H1 (cell line): Measurements from ENCODE around the gene DAAM1. TPM values are rescaled to one million over a fixed set of nuclear protein-coding genes. Genes with fewer than 3 reads are reported as not detected.
A peak's percentile ranks its signal among the peaks of the same experiment; 100 is the strongest.

ENCODE experiments used
- CTCF ChIA-PET: fragments of 300-600 bp; sonication (Branson Sonifier 250); formaldehyde crosslinking; loops from one replicate; lab custom pipeline; 2021; ENCODE audit not compliant: partially characterized antibody; lab: Charles Lee
- POLR2A ChIA-PET: fragments of 300-600 bp; sonication (Branson Sonifier 250); formaldehyde crosslinking; loops from one replicate; lab custom pipeline; 2021; ENCODE audit warnings: inconsistent platforms; ENCODE audit not compliant: partially characterized antibody; lab: Charles Lee
- DNase-seq, 2 experiments: peaks; one replicate each; pipeline versions ENCODE4 v3.0.0 to v3.0.0-alpha.2; 2010 to 2022; ENCODE audit warnings: low spot score in 2 of 2, low read depth in 1 of 2, mixed read lengths in 1 of 2
- FAIRE-seq: peaks from 2 replicates; lab custom pipeline; 2011; peaks lifted over from hg19 to GRCh38; lab: Jason Lieb, UNC
- H2AFZ ChIP-seq: 2 replicates; pipeline ENCODE4 v1.8.1; 2012; ENCODE audit warnings: low read length, inconsistent platforms
- H2AK5ac ChIP-seq: 2 replicates; pipeline ENCODE4 v1.6.1; 2013; ENCODE audit warnings: low read depth, low read length
- H2BK120ac ChIP-seq: replicated peaks from 2 replicates; pipeline ENCODE3; 2013; ENCODE audit warnings: low read depth, low read length, inconsistent platforms
- H2BK12ac ChIP-seq: 2 replicates; pipeline ENCODE4 v1.6.1; 2013; ENCODE audit warnings: low read depth, low read length
- H2BK15ac ChIP-seq: 2 replicates; pipeline ENCODE4 v1.6.1; 2013; ENCODE audit warnings: low read length
- H2BK20ac ChIP-seq: 2 replicates; pipeline ENCODE4 v1.6.1; 2013; ENCODE audit warnings: low read length
- H2BK5ac ChIP-seq: 2 replicates; pipeline ENCODE4 v1.6.1; 2013; ENCODE audit warnings: low read depth, low read length
- H3K14ac ChIP-seq: 2 replicates; pipeline ENCODE4 v1.6.1; 2013; ENCODE audit warnings: inconsistent platforms; ENCODE audit not compliant: insufficient read length
- H3K18ac ChIP-seq: 2 replicates; pipeline ENCODE4 v1.6.1; 2013; ENCODE audit warnings: low read length; ENCODE audit errors: extremely low read depth
- H3K23ac ChIP-seq: 2 replicates; pipeline ENCODE4 v1.6.1; 2013; ENCODE audit warnings: inconsistent platforms; ENCODE audit not compliant: insufficient read length
- H3K23me2 ChIP-seq: 2 replicates; pipeline ENCODE4 v1.6.1; 2013; ENCODE audit warnings: low read depth, low read length
- H3K27ac ChIP-seq: 2 replicates; pipeline ENCODE4 v1.6.1; 2011; ENCODE audit warnings: low read depth, low read length, inconsistent platforms
- H3K27me3 ChIP-seq, 4 experiments: replicated peaks in 1 of 4; 1 replicate in 1 of 4; 2 replicates in 3 of 4; pipeline versions ENCODE4 v1.6.1 to v1.8.1; 2011 to 2013; ENCODE audit warnings: low read length in 3 of 4, mild to moderate bottlenecking in 3 of 4, inconsistent platforms in 2 of 4, mixed read lengths in 2 of 4, moderate library complexity in 1 of 4; ENCODE audit not compliant: control insufficient read depth in 3 of 4, insufficient read depth in 3 of 4; ENCODE audit errors: extremely low read depth in 1 of 4
- H3K36me3 ChIP-seq, 4 experiments: 2 replicates each; pipeline versions ENCODE4 v1.6.1 to v1.8.1; 2011 to 2013; ENCODE audit warnings: mild to moderate bottlenecking in 4 of 4, low read length in 3 of 4, moderate library complexity in 2 of 4, control low read depth in 1 of 4, inconsistent platforms in 1 of 4; ENCODE audit not compliant: insufficient read depth in 4 of 4, control insufficient read depth in 2 of 4
- H3K4ac ChIP-seq: replicated peaks from 2 replicates; pipeline ENCODE3; 2013; ENCODE audit warnings: low read length, low read depth, mixed read lengths, inconsistent platforms; ENCODE audit not compliant: insufficient read length
- H3K4me1 ChIP-seq, 4 experiments: replicated peaks in 1 of 4; 1 replicate in 1 of 4; 2 replicates in 3 of 4; pipeline versions ENCODE4 v1.6.1 to v1.8.1; 2011 to 2013; ENCODE audit warnings: low read length in 3 of 4, inconsistent platforms in 2 of 4, mixed read lengths in 1 of 4; ENCODE audit not compliant: insufficient read depth in 4 of 4, control insufficient read depth in 3 of 4
- H3K4me2 ChIP-seq, 2 experiments: 2 replicates each; pipeline versions ENCODE4 v1.6.1 to v1.8.1; 2011 to 2013; ENCODE audit warnings: low read depth in 2 of 2, low read length in 2 of 2, control low read depth in 1 of 2, inconsistent platforms in 1 of 2, mild to moderate bottlenecking in 1 of 2; ENCODE audit not compliant: insufficient read depth in 1 of 2
- H3K4me3 ChIP-seq, 4 experiments: fragments of 200-600, 300-600 bp in 1 of 4; sonication (generic), shearing (Covaris generic), sonication (Bioruptor Twin) in 1 of 4; 2 replicates each; pipeline versions ENCODE4 v1.5.1 to v1.8.1; 2011 to 2016; ENCODE audit warnings: low read length in 4 of 4, low read depth in 3 of 4, control low read depth in 2 of 4, inconsistent platforms in 2 of 4, mild to moderate bottlenecking in 2 of 4, mixed read lengths in 1 of 4, moderate library complexity in 1 of 4; ENCODE audit not compliant: insufficient read depth in 2 of 4; ENCODE audit errors: extremely low read depth in 1 of 4
- H3K56ac ChIP-seq: replicated peaks from 2 replicates; pipeline ENCODE3; 2013; ENCODE audit warnings: low read depth, mild to moderate bottlenecking, mixed read lengths, low read length, inconsistent platforms; ENCODE audit not compliant: insufficient read length
- H3K79me1 ChIP-seq: 2 replicates; pipeline ENCODE4 v1.6.1; 2013; ENCODE audit warnings: low read depth, low read length, control low read depth
- H3K79me2 ChIP-seq, 2 experiments: 2 replicates each; pipeline versions ENCODE4 v1.6.1 to v1.8.1; 2012 to 2013; ENCODE audit warnings: low read length in 2 of 2, mild to moderate bottlenecking in 2 of 2, inconsistent platforms in 1 of 2; ENCODE audit not compliant: insufficient read depth in 2 of 2, control insufficient read depth in 1 of 2
- H3K9ac ChIP-seq, 4 experiments: replicated peaks in 1 of 4; 1 replicate in 1 of 4; 2 replicates in 3 of 4; pipeline versions ENCODE4 v1.6.1 to v1.8.1; 2011 to 2013; ENCODE audit warnings: low read depth in 3 of 4, low read length in 3 of 4, control low read depth in 2 of 4, mild to moderate bottlenecking in 2 of 4, moderate library complexity in 2 of 4, inconsistent platforms in 1 of 4; ENCODE audit errors: extremely low read depth in 1 of 4
- H3K9me3 ChIP-seq, 2 experiments: 2 replicates each; pipeline versions ENCODE4 v1.6.1 to v1.8.1; 2012 to 2013; ENCODE audit warnings: mild to moderate bottlenecking in 2 of 2, moderate library complexity in 2 of 2, control low read depth in 1 of 2, inconsistent platforms in 1 of 2, low read depth in 1 of 2, low read length in 1 of 2, mixed read lengths in 1 of 2; ENCODE audit not compliant: insufficient read depth in 2 of 2
- H4K20me1 ChIP-seq, 2 experiments: replicated peaks in 1 of 2; 2 replicates each; pipeline versions ENCODE3 to v1.8.1; 2011 to 2013; ENCODE audit warnings: inconsistent platforms in 2 of 2, low read length in 2 of 2, mild to moderate bottlenecking in 1 of 2; ENCODE audit not compliant: insufficient read depth in 2 of 2, control insufficient read depth in 1 of 2
- H4K5ac ChIP-seq: 2 replicates; pipeline ENCODE4 v1.6.1; 2013; ENCODE audit warnings: low read length, low read depth, mixed read lengths, inconsistent platforms; ENCODE audit not compliant: insufficient read length
- H4K8ac ChIP-seq: 2 replicates; pipeline ENCODE4 v1.8.0; 2013; ENCODE audit warnings: mild to moderate bottlenecking, moderate library complexity, low read length, inconsistent platforms; ENCODE audit not compliant: insufficient read depth; ENCODE audit errors: extremely low read depth
- H4K91ac ChIP-seq: replicated peaks from 2 replicates; pipeline ENCODE3; 2013; ENCODE audit warnings: low read length, mixed read lengths, inconsistent platforms; ENCODE audit not compliant: insufficient read length
- BACH1 ChIP-seq: IDR thresholded peaks from 2 replicates; pipeline ENCODE4 v1.6.1; 2012; ENCODE audit warnings: low read length, improper control_type of control experiment
- RAD21 ChIP-seq, 2 experiments: IDR thresholded peaks in 1 of 2; conservative IDR thresholded peaks in 1 of 2; 2 replicates each; pipeline ENCODE4 v1.6.1; 2011; ENCODE audit warnings: low read depth in 2 of 2, low read length in 2 of 2, improper control_type of control experiment in 1 of 2, inconsistent platforms in 1 of 2, mild to moderate bottlenecking in 1 of 2, moderate library complexity in 1 of 2
- SUZ12 ChIP-seq: fragments of 200-600 bp; sonication (generic); IDR thresholded peaks from 2 replicates; pipeline ENCODE4 v1.6.1; 2012; ENCODE audit warnings: mild to moderate bottlenecking, inconsistent platforms, low read length, moderate library complexity, mixed read lengths
- TCF12 ChIP-seq: IDR thresholded peaks from 2 replicates; pipeline ENCODE4 v1.6.1; 2011; ENCODE audit warnings: low read depth, mild to moderate bottlenecking, low read length
- TEAD4 ChIP-seq: IDR thresholded peaks from 2 replicates; pipeline ENCODE4 v1.6.1; 2012; ENCODE audit warnings: low read depth, low read length, inconsistent platforms, mixed read lengths
- WGBS, 2 experiments: shearing (Covaris generic) in 1 of 2; methylation state at CpG; one replicate each; pipeline versions ENCODE4 v1.1.6 to v1.1.7; 2013 to 2015; ENCODE audit warnings: low lambda C conversion rate in 2 of 2, mixed read lengths in 2 of 2, inconsistent platforms in 1 of 2, low coverage in 1 of 2, missing lambda C conversion rate in 1 of 2; ENCODE audit not compliant: insufficient replicate concordance in 2 of 2, insufficient coverage in 1 of 2, insufficient read length in 1 of 2; ENCODE audit errors: extremely low coverage in 1 of 2, missing lambda C conversion rate in 1 of 2; 5-methylcytosine and 5-hydroxymethylcytosine counted together
- polyA plus RNA-seq, 7 experiments: library from polyadenylated mRNA; depleted of rRNA in 3 of 7; stranded (reverse) in 5 of 7; unstranded in 2 of 7; fragments of >200 nt in 5 of 7; fragments of 200-250 nt in 2 of 7; gene quantifications; 1 replicate in 5 of 7; 2 replicates in 1 of 7; 4 replicates in 1 of 7; pipeline versions ENCODE4 v1.2.1 to v1.2.3, GENCODE V29; 2011 to 2013; ENCODE audit warnings: missing spikeins in 2 of 7, mixed read lengths in 2 of 7
- total RNA-seq: library from RNA; stranded (reverse); fragmentation: NEBNext Ultra II Directional; extraction: Animal tissue kit (Norgen Biotek cat#: 25700); gene quantifications from 2 replicates; pipeline ENCODE4 v1.2.1, GENCODE V29; 2021

Gene DAAM1
- total and polyA plus RNA-seq, 2 of the 8 experiments (the other 6 are each of a cell fraction or from before 2014, with no cell fraction given) = 5.0 to 44.9 TPM

- H3K79me1 ChIP-seq = no peaks in the 10 kb centered on the region
- no peaks in the 10 kb centered on the region for H3K79me2 ChIP-seq
- WGBS, 2 experiments = 84% methylated on average over 2 of the region's 2 CpGs; no CpG with 5 or more reads in 1 of the 2 experiments
- no peak overlapping the region for H3K4me3 ChIP-seq
- POLR2A ChIA-PET = no interaction called here
- no peak overlapping the region for H4K8ac ChIP-seq
- no peak overlapping the region for H2AFZ ChIP-seq
- H3K9me3 ChIP-seq = no peaks in the 10 kb centered on the region
- no peak overlapping the region for H4K91ac ChIP-seq
- H2AK5ac ChIP-seq = no peak overlapping the region
- FAIRE-seq = no peak
- H3K27ac ChIP-seq = no peak overlapping the region
- no peak overlapping the region for H2BK120ac ChIP-seq
- no peak overlapping the region for H2BK20ac ChIP-seq
- no peak overlapping the region for H3K9ac ChIP-seq
- H3K18ac ChIP-seq = no peak overlapping the region
- TF ChIP-seq RAD21 (IDR thresholded peaks at IDR 0.05 in 1 of 2, conservative IDR thresholded peaks at IDR 0.05 in 1 of 2; ENCODE audit: low read depth in 2 of 2, low read length in 2 of 2) (no peak), BACH1 (no peak), TEAD4 (peak; percentile 68; the same call in 1 of the 2 replicates), TCF12 (no peak), SUZ12 (no peak)
- TF ChIP-seq, all 59 proteins: peak for 1
- no peaks in the 10 kb centered on the region for H3K23me2 ChIP-seq
- H3K4me1 ChIP-seq = no peaks in the 10 kb centered on the region
- no peak overlapping the region for H2BK5ac ChIP-seq
- H3K36me3 ChIP-seq = no peaks in the 10 kb centered on the region
- no peak overlapping the region for H4K5ac ChIP-seq
- no peak for DNase-seq
- H3K56ac ChIP-seq = no peak overlapping the region
- no peak overlapping the region for H3K4me2 ChIP-seq
- H3K4ac ChIP-seq = no peak overlapping the region
- no peak overlapping the region for H2BK12ac ChIP-seq
- no peak overlapping the region for H3K23ac ChIP-seq
- no peak overlapping the region for H2BK15ac ChIP-seq
- CTCF ChIA-PET = interaction anchor here (1.0 kb wide), 1 partner anchor 16 kb away, joined by 3 read pairs; no protein-coding TSS in a partner anchor
- H4K20me1 ChIP-seq = no peaks in the 10 kb centered on the region
- H3K14ac ChIP-seq = no peak overlapping the region
- H3K27me3 ChIP-seq = no peaks in the 10 kb centered on the region
Measured at GRCh38 chr14:59177262-59177661, 11.2 kb upstream of the DAAM1 start.
